Measurements from ENCODE around the gene CCNA2. TPM values are rescaled to one million over a fixed set of nuclear protein-coding genes. Genes with fewer than 3 reads are reported as not detected.

Gene CCNA2
- total and polyA plus RNA-seq, 9 of the 15 experiments (the other 6 are each of a cell fraction or from before 2014, with no cell fraction given): 37.1 to 197 (median 154) TPM

- peak; percentile 88 for ATAC-seq
- H3K36me3 ChIP-seq (ENCODE audit: control insufficient read depth, insufficient read depth, low read length): peaks cover 36% of the 10 kb centered on the region; the same call in 1 of the 3 replicates
Measured at GRCh38 chr4:121863799-121864198, 40.1 kb upstream of the CCNA2 start.

GRCh38 chr4:121861426-121861825 is 37.7 kb upstream of the CCNA2 start:
- intact Hi-C loops (cut with micrococcal nuclease) (no loop called here), in situ Hi-C loops (cut with MboI) (loop anchor here (25.0 kb wide), 1 partner anchor 1051 kb away; the partner anchor contains the start of gene NUDT6)
- Histone ChIP-seq H3K27me3 (ENCODE audit: control insufficient read depth in 2 of 2, insufficient read depth in 2 of 2, low read length in 2 of 2) (no peaks in the 10 kb centered on the region), H3K27ac (ENCODE audit: extremely low read depth, low read depth, low read length) (no peak overlapping the region), H3K4me2 (ENCODE audit: insufficient read depth, low read length) (no peak overlapping the region), H3K4me3 (no peak overlapping the region), H3K9ac (ENCODE audit: insufficient read depth in 1 of 2, low read depth in 2 of 2, low read length in 2 of 2) (no peak overlapping the region), H3K36me3 (ENCODE audit: control insufficient read depth, insufficient read depth, low read length) (peaks cover 32% of the 10 kb centered on the region; the same call in 1 of the 3 replicates), H4K20me1 (replicated peaks; ENCODE audit: control insufficient read depth, insufficient read depth, low read length) (no peaks in the 10 kb centered on the region), H3K9me3 (replicated peaks; ENCODE audit: control insufficient read depth, insufficient read depth, low read depth, low read length) (no peaks in the 10 kb centered on the region), H3K79me2 (ENCODE audit: control insufficient read depth, insufficient read depth, low read length) (no peaks in the 10 kb centered on the region), H3K9me1 (ENCODE audit: control insufficient read depth, insufficient read depth, low read length) (no peaks in the 10 kb centered on the region), H2AFZ (ENCODE audit: low read depth, low read length) (no peak overlapping the region), H3K4me1 (replicated peaks in 1 of 2; ENCODE audit: control insufficient read depth in 2 of 2, insufficient read depth in 2 of 2, low read length in 2 of 2) (no peaks in the 10 kb centered on the region)
- DNase-seq (ENCODE audit: extremely low read depth in 1 of 4, low spot score in 3 of 4) (no peak), ATAC-seq (no peak), FAIRE-seq (no peak)
- ChIA-PET CTCF (ENCODE audit: low intra/inter-chr PET ratio) (no interaction called here), POLR2A (no interaction called here)
- no TSS peak for BruUV-seq (replicated peaks)
- WGBS (ENCODE audit: insufficient coverage, low coverage, missing lambda C conversion rate): 68% methylated on average over 2 of the region's 2 CpGs
- no peak for TF ChIP-seq SRSF9 (IDR thresholded peaks at IDR 0.05; ENCODE audit: borderline replicate concordance, low read depth, low read length)
- no peak for TF ChIP-seq ILF3 (IDR thresholded peaks at IDR 0.05; ENCODE audit: borderline replicate concordance)
- no peak for TF ChIP-seq ZBTB43 (CRISPR knock-in tag; IDR thresholded peaks at IDR 0.05)
- TF ChIP-seq E4F1 (CRISPR knock-in tag; IDR thresholded peaks at IDR 0.05; ENCODE audit: borderline replicate concordance): no peak
- TF ChIP-seq DPF2 (IDR thresholded peaks at IDR 0.05): no peak
- TF ChIP-seq, protein P1, sequence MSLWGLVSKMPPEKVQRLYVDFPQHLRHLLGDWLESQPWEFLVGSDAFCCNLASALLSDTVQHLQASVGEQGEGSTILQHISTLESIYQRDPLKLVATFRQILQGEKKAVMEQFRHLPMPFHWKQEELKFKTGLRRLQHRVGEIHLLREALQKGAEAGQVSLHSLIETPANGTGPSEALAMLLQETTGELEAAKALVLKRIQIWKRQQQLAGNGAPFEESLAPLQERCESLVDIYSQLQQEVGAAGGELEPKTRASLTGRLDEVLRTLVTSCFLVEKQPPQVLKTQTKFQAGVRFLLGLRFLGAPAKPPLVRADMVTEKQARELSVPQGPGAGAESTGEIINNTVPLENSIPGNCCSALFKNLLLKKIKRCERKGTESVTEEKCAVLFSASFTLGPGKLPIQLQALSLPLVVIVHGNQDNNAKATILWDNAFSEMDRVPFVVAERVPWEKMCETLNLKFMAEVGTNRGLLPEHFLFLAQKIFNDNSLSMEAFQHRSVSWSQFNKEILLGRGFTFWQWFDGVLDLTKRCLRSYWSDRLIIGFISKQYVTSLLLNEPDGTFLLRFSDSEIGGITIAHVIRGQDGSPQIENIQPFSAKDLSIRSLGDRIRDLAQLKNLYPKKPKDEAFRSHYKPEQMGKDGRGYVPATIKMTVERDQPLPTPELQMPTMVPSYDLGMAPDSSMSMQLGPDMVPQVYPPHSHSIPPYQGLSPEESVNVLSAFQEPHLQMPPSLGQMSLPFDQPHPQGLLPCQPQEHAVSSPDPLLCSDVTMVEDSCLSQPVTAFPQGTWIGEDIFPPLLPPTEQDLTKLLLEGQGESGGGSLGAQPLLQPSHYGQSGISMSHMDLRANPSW (CRISPR knock-in tag; IDR thresholded peaks at IDR 0.05): no peak

More at GRCh38 chr4:121863799-121864198, 40.1 kb upstream of the CCNA2 start:
- FAIRE-seq (no peak), DNase-seq (ENCODE audit: extremely low read depth in 1 of 4, low spot score in 3 of 4) (peak in 2 of 4 experiments; percentile 13 to 39)
- Histone ChIP-seq H3K4me3 (no peak overlapping the region), H3K9me1 (ENCODE audit: control insufficient read depth, insufficient read depth, low read length) (no peaks in the 10 kb centered on the region), H3K9me3 (replicated peaks; ENCODE audit: control insufficient read depth, insufficient read depth, low read depth, low read length) (no peaks in the 10 kb centered on the region), H3K4me2 (ENCODE audit: insufficient read depth, low read length) (no peak overlapping the region), H2AFZ (ENCODE audit: low read depth, low read length) (no peak overlapping the region), H4K20me1 (replicated peaks; ENCODE audit: control insufficient read depth, insufficient read depth, low read length) (no peaks in the 10 kb centered on the region), H3K4me1 (replicated peaks in 1 of 2; ENCODE audit: control insufficient read depth in 2 of 2, insufficient read depth in 2 of 2, low read length in 2 of 2) (no peaks in the 10 kb centered on the region; a peak in 1 of 5 replicates), H3K9ac (ENCODE audit: insufficient read depth in 1 of 2, low read depth in 2 of 2, low read length in 2 of 2) (no peak overlapping the region), H3K79me2 (ENCODE audit: control insufficient read depth, insufficient read depth, low read length) (no peaks in the 10 kb centered on the region), H3K27ac (ENCODE audit: extremely low read depth, low read depth, low read length) (no peak overlapping the region), H3K27me3 (ENCODE audit: control insufficient read depth in 2 of 2, insufficient read depth in 2 of 2, low read length in 2 of 2) (no peaks in the 10 kb centered on the region)
- intact Hi-C loops (cut with micrococcal nuclease): no loop called here
- TF ChIP-seq ZNF197 (CRISPR knock-in tag; IDR thresholded peaks at IDR 0.05; ENCODE audit: low read depth) (no peak), MEIS2 (IDR thresholded peaks at IDR 0.05; ENCODE audit: partially characterized antibody) (peak; percentile 10)
- ChIA-PET POLR2A (no interaction called here), CTCF (ENCODE audit: low intra/inter-chr PET ratio) (no interaction called here)
- BruUV-seq (replicated peaks): no TSS peak
- WGBS (ENCODE audit: insufficient coverage, low coverage, missing lambda C conversion rate): 47% methylated on average over 7 of the region's 7 CpGs
- in situ Hi-C loops (cut with MboI): loop anchor here (25.0 kb wide), 1 partner anchor 1049 kb away; the partner anchor contains the start of gene NUDT6

All from K562 (cell line).